GM19328 (cell line): ENCODE measurements around the gene CCDC50.

ENCODE experiments used
- ATAC-seq: cut with Tn5 transposase; IDR thresholded peaks from one replicate; pipeline ENCODE4 v1.9.1; 2021; ENCODE audit warnings: mild to moderate bottlenecking, moderate library complexity; ENCODE audit not compliant: unreplicated experiment

The CCDC50 gene

GRCh38 chr3:191316876-191317603 is 12.2 kb upstream of the CCDC50 start:
- ATAC-seq = no peak

GRCh38 chr3:191320316-191320715 is 8.9 kb upstream of the CCDC50 start:
- no peak for ATAC-seq

GRCh38 chr3:191321019-191321767 is 8.0 kb upstream of the CCDC50 start:
- no peak for ATAC-seq

- ATAC-seq = no peak
Measured at GRCh38 chr3:191324936-191325335, 4.3 kb upstream of the CCDC50 start.

- no peak for ATAC-seq
Measured at GRCh38 chr3:191327526-191327925, 1.7 kb upstream of the CCDC50 start.

- no peak for ATAC-seq
Measured at GRCh38 chr3:191328383-191328961, 722 bp upstream of the CCDC50 start.

- ATAC-seq = peak; percentile 19
Measured at GRCh38 chr3:191329654-191330529, 698 bp downstream of the CCDC50 start, which contains the start of gene UTS2B. TSS of gene UTS2B (minus strand) at chr3:191330526. CDS start at chr3:191282189, 48,337 bp downstream.

GRCh38 chr3:191330530-191331048 is 1.4 kb downstream of the CCDC50 start:
- no peak for ATAC-seq

GRCh38 chr3:191331388-191331787 is 2.2 kb downstream of the CCDC50 start:
- ATAC-seq = no peak

GRCh38 chr3:191333298-191333880 is 4.2 kb downstream of the CCDC50 start:
- no peak for ATAC-seq

GRCh38 chr3:191334346-191334893 is 5.2 kb downstream of the CCDC50 start:
- no peak for ATAC-seq

GRCh38 chr3:191336833-191337232 is 7.6 kb downstream of the CCDC50 start:
- ATAC-seq = no peak

GRCh38 chr3:191338177-191338488 is 8.9 kb downstream of the CCDC50 start:
- ATAC-seq = no peak

GRCh38 chr3:191339316-191339917 is 10.2 kb downstream of the CCDC50 start:
- no peak for ATAC-seq

GRCh38 chr3:191340351-191340750 is 11.2 kb downstream of the CCDC50 start:
- no peak for ATAC-seq

GRCh38 chr3:191340966-191341365 is 11.8 kb downstream of the CCDC50 start:
- no peak for ATAC-seq

- no peak for ATAC-seq
Measured at GRCh38 chr3:191342006-191342405, 12.8 kb downstream of the CCDC50 start.

GRCh38 chr3:191342411-191342810 is 13.2 kb downstream of the CCDC50 start:
- no peak for ATAC-seq

- no peak for ATAC-seq
Measured at GRCh38 chr3:191343115-191343514, 13.9 kb downstream of the CCDC50 start.

GRCh38 chr3:191343913-191344312 is 14.7 kb downstream of the CCDC50 start:
- no peak for ATAC-seq
